Urinary bladder (tissue), 4 donors: Measurements from ENCODE around the gene RRP1B. TPM values are rescaled to one million over a fixed set of nuclear protein-coding genes. Genes with fewer than 3 reads are reported as not detected.
"Not testable (repeated sequence)": the region's sequence is repeated elsewhere in the genome, so short reads cannot be mapped to it uniquely, and the experiment has no call there.

Source experiments
- DNase-seq: peaks from one replicate; pipeline ENCODE4 v3.0.0-alpha.2; 2015; ENCODE audit errors: extremely low spot score
- H3K27ac ChIP-seq: one replicate; pipeline ENCODE4 v1.5.1; 2013; ENCODE audit warnings: low read depth, mild to moderate bottlenecking, moderate library complexity
- H3K36me3 ChIP-seq: one replicate; pipeline ENCODE4 v1.6.1; 2013; ENCODE audit warnings: mild to moderate bottlenecking, moderate library complexity; ENCODE audit not compliant: insufficient read depth
- H3K4me1 ChIP-seq: one replicate; pipeline ENCODE4 v1.6.1; 2013; ENCODE audit warnings: mild to moderate bottlenecking, moderate library complexity; ENCODE audit not compliant: insufficient read depth
- H3K4me3 ChIP-seq: one replicate; pipeline ENCODE4 v1.5.1; 2013; ENCODE audit warnings: low read depth, low read length
- WGBS: extraction: QIAGEN DNeasy Blood & Tissue Kit; methylation state at CpG from one replicate; pipeline ENCODE4 v1.1.7; 2013; 5-methylcytosine and 5-hydroxymethylcytosine counted together
- polyA plus RNA-seq: library from polyadenylated mRNA; stranded (reverse); fragments of 200-250 nt; gene quantifications from one replicate; pipeline ENCODE4 v1.2.3, GENCODE V29; 2013
- total RNA-seq: library from RNA; depleted of rRNA; stranded (reverse); fragments of >200 nt; gene quantifications from one replicate; pipeline ENCODE4 v1.2.3, GENCODE V29; 2014
- donor health status: healthy with polysubstance abuse.
- donor health status: healthy.

Gene RRP1B
- total and polyA plus RNA-seq, 2 donors, result 13.5 to 17.2 TPM

DNA sequence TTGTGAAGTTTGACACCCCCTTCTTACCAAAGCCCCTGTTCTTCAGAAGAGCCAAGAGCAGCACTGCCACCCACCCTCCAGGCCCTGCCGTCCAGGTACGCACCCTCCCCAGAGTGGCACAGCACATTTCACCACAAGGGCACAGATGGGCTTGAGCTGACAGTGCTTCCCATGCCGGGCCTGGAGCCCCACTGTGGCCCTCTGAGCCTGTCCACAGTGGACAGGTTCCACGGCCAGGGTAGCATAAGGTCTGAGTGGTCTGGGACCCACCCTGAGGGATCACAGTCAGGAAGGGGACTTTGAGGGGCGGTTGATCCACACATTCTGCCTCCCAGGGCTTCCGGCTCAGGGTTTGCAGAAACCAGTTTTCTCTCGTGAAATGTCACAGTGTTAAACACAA, 31.0 kb downstream of the RRP1B start:
- DNase-seq, result no peak
- H3K4me1 ChIP-seq, result no peaks in the 10 kb centered on the region
- H3K27ac ChIP-seq, result no peak overlapping the region
- no peak overlapping the region for H3K4me3 ChIP-seq
- peaks cover 4% of the 10 kb centered on the region for H3K36me3 ChIP-seq
- 94% methylated on average over 7 of the region's 7 CpGs for WGBS

DNA sequence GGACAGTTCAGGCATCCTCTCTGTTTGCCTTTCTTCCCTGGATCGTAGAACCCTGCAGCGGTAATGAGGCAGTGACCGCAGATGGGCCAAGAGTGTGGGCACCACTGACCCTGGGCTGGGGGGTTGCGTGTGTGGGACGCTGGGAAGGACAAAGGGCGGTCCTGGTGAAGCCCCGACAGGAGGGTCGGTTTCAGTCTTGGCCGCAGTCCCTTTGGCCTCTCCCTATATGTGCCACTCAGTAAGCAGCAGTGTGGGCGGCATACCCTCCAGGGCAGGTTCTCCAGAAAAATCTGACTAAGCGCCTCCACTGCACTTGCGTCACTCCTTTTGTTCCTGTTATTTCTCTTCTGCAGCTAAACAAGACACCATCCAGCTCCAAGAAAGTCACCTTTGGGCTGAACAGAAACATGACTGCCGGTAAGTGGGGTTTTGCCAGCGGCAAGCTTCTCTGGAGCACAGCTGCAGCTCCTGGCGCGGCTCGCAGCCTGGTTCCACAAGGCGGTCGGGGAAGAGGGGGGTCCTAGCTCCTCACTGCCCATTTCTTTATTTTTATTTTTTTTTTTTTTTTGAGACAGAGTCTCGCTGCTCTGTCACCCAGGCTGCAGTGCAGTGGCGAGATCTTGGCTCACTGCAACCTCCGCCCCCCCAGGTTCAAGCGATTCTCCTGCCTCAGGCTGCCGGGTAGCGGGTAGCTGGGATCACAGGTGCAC, 31.9 kb downstream of the RRP1B start:
- DNase-seq, result no peak
- WGBS, result 94% methylated on average over 25 of the region's 25 CpGs
- Histone ChIP-seq H3K4me1 (no peaks in the 10 kb centered on the region), H3K27ac (no peak overlapping the region), H3K4me3 (no peak overlapping the region), H3K36me3 (peaks cover 5% of the 10 kb centered on the region)

DNA sequence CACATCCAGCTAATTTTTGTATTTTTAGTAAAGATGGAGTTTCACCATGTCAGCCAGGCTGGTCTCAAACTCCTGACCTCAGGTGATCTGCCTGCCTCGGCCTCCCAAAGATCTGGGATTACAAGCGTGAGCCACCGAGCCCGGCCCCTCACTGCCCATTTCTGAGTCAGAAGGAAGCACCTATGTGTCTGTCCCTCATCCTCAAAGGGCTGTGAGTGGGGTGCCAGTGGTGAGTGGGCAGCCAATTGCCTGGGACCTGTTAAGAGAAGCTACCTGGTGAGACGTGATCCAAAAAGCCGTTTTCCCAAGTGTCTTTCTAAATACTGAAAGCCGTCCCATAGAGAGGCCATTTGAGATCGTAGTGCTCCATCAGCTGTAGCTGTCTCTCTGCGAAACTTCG, 32.4 kb downstream of the RRP1B start:
- 95% methylated on average over 10 of the region's 10 CpGs for WGBS
- H3K36me3 ChIP-seq, result peaks cover 6% of the 10 kb centered on the region
- no peak overlapping the region for H3K4me3 ChIP-seq
- no peaks in the 10 kb centered on the region for H3K4me1 ChIP-seq
- no peak for DNase-seq
- H3K27ac ChIP-seq, result no peak overlapping the region

DNA sequence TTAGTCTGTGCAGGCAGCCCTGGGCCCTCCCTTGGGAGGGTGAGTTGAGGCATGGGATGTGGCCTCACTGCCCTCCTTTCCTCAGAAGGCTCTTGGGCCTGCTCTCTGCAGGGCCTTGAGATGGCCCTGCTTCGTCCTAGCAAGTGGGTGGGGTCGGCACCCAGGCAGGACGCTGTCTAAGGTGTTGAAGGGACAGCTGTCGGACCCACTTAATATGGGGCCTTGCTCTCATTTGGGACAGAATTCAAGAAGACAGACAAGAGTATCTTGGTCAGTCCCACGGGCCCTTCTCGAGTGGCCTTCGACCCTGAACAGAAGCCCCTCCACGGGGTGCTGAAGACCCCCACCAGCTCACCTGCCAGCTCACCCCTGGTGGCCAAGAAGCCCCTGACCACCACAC, 33.6 kb downstream of the RRP1B start:
- DNase-seq, result no peak
- no peak overlapping the region for H3K4me3 ChIP-seq
- H3K27ac ChIP-seq, result no peak overlapping the region
- H3K36me3 ChIP-seq, result peaks cover 6% of the 10 kb centered on the region
- H3K4me1 ChIP-seq, result no peaks in the 10 kb centered on the region
- 91% methylated on average over 8 of the region's 8 CpGs for WGBS

DNA sequence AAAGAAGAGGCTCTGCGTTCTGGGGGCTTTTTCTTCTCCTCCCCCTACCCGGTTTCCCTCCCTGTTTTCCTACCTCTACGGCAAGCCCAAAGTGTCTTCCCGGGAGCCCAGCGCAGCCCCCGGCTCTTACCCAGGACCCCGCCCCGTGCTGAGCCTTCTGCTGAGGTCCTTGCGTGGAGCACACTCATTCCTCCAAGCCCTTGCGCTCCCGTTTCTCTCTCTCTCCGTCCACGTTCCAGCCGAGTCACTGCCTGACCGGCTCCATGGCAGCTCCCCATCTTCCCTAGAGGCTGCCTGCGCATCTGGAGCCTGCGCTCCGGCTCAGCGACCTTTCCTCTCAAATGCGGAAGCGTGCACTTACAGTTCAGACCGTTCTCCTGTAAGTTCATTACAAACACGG, 34.6 kb downstream of the RRP1B start:
- no peak for DNase-seq
- Histone ChIP-seq H3K4me3 (no peak overlapping the region), H3K27ac (no peak overlapping the region), H3K4me1 (no peaks in the 10 kb centered on the region), H3K36me3 (peaks cover 6% of the 10 kb centered on the region)
- WGBS, result 94% methylated on average over 23 of the region's 23 CpGs

DNA sequence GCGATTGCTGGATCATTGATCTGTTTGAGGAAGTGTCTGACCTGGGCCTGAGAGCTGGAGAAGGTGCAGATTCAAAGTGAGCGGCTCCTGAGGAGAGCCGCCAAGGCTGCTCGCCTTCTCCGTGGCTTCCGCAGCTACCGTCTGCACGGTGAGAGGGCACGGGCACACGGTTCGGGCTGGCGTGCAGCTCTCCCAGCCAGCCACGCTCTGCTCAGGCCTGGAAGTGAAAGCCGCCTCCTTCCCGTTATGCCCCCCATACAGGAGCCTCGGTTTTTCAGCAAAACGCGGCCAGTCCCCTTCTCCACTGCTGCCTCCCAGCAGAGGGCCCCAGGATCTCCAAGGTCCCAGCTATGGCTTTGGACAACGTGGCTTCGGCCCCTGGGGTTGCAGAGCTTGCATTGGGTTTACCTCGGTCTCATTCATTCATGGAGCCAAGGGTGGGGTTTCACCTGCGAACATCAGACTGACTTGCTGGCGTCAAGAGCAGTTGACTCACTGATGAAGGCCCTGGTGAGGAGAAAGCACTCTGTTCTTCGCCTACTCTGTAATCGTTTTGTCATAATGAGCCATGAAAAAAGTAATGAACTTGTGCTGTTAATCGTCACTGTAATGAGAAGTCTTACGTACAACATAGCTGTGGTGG, 35.2 kb downstream of the RRP1B start:
- no peak overlapping the region for H3K27ac ChIP-seq
- H3K4me3 ChIP-seq, result no peak overlapping the region
- H3K36me3 ChIP-seq, result peaks cover 6% of the 10 kb centered on the region
- WGBS, result 90% methylated on average over 27 of the region's 27 CpGs
- no peaks in the 10 kb centered on the region for H3K4me1 ChIP-seq
- no peak for DNase-seq

DNA sequence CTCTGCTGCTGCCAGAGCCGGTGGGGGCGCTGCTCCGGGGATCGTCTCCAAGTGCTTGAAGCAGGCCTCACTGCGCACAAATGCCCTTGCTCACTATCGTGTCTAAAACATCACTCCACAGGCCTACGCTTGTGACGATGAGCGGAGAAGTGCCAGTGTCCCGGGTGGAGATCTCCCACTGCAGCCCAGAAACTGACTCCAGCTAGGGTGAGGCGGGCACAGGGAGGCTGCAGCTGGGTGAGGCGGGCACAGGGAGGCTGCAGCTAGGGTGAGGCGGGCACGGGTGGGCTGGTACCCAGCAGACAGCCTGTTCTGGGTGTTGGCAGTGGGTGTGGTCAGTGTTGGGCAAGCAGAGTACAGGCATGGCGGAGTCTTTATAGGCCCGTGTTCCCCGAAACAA, 36.9 kb downstream of the RRP1B start:
- no peak for DNase-seq
- WGBS, result 93% methylated on average over 17 of the region's 17 CpGs

DNA sequence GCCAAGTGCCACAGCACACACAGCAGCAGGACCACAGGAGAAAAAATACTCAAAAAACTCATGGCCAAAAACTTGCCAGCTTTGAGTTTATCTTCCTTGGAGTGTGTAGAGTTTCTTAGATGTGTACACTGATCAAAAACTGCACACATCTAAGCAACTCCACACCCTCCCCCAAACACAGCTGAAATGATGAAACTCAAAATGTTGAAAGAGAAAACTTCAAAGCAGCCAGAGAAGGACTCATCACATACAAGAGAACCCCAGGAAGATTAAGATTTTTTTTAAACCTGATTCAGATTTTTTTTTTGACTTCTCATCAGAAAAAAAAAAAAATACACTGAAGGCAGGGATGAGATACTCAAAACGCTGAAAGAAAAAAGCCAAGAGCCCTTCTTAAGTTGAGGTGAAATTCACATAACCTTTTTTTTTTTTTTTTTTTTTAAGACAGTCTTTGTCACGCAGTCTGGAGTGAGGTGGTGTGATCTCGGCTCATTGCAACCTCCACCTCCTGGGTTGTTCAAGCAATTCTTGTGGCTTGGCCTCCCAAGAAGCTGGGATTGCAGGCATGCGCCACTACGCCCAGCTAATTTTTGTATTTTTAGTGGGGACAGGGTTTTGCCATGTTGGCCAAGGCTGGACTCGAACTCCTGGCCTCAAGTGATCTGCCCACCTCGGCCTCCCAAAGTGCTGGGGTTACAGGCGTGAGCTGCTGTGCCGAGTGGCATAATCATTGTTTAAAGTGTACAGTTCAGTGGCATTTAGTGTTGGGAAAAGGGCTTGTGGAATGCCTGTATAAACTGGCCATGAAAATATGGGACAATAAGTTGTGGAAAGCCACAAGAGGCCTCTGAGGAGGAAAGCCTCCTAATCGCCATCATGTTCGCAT, 38.6 kb downstream of the RRP1B start:
- WGBS, result 89% methylated on average over 11 of the region's 11 CpGs
- DNase-seq, result no peak
- Histone ChIP-seq H3K4me3 (no peak overlapping the region), H3K27ac (no peak overlapping the region), H3K36me3 (peaks cover 6% of the 10 kb centered on the region), H3K4me1 (no peaks in the 10 kb centered on the region)

More for the DNA sequence above, 36.9 kb downstream of the RRP1B start:
- Histone ChIP-seq H3K36me3 (peaks cover 6% of the 10 kb centered on the region), H3K27ac (no peak overlapping the region), H3K4me1 (no peaks in the 10 kb centered on the region), H3K4me3 (no peak overlapping the region)

DNA sequence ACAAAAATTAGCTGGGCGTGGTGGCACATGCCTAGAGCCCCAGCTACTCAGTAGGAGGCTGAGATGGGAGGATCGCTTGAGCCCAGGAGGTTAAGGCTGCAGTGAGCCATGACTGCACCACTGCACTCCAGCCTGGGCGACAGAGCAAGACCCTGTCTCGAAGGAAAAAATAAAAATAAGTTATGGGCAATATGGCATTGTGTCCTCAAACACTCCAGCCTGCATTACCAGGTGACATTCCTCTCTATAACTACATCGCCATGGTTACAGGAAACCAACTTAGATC, 40.1 kb downstream of the RRP1B start:
- not testable (repeated sequence) for DNase-seq, H3K4me3 ChIP-seq, H3K27ac ChIP-seq, H3K4me1 ChIP-seq, H3K36me3 ChIP-seq
- WGBS, result 92% methylated on average over 5 of the region's 5 CpGs

DNA sequence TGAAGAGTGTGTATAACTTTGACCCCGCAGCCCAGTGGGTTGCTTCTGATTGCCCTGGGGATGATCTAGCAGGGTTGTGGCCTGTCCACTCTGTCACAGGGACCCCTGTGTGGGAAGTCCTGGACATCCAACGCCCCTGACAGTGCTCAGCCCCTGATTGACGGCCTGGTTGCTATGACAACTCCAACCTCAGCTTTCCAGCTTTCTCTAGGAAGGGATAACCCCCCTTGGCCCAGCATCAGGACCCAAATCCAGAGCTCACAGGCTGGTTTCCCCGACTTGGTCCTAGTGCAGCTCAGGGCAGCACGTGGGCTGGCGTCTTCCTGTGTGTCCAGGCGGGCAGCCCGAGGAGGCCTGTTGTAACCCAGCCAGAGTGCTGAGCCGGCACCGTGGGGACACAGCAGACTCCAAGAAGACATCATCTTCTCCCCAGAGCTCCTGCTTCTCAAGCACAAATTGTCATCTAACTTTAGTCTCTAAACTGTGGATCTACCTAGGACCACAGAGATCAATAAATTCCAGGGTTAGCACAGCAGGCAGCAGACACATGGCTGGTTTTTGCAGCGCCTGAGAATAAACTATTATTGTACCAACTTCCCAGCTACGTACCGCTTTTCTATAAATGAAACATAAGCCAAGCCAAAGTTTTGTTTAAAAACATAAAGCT, 40.7 kb downstream of the RRP1B start:
- DNase-seq, result no peak
- H3K27ac ChIP-seq, result no peak overlapping the region

DNA sequence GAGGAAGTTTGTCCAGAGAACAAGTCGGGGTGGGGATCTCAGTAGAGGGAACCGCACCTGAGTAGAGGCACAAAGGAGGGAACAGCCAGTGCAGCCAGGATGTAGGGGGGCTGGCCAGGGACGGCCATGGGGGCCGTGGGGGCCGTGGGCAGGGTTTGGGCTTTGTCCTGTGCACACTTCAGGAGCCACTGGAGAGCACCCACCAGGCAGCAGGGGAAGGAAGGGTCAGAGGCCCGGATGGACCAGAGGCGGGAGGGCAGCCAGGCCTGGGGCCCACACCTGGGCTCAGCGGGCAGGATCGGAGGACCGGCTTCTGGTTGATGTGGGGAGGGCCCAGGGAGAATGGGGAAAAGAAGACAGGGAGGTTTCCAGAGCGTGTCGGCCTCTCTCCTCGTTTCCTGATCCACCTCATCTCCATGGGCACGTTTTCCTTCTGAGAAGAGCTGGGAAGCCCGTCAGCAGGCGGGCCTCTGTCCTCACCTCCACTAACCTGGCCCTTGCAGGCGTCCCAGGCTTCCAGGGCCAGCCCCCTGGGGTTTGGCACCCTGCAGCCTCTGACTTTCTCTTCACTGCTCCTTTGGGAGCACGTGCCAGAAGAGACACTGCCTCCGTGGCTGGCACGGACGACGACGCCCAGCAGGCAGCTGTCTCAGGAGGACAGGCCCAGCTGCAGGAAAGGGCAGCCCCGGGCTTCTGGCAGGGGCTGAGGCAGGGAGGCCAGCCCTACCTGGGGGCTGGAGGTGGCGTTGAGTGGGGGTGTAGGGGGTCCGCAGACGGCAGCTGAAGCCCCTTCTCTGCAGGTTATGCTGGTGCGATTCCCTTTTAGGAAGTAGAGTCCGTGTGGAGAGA, 42.8 kb downstream of the RRP1B start:
- Histone ChIP-seq H3K4me1 (no peaks in the 10 kb centered on the region), H3K4me3 (no peak overlapping the region), H3K27ac (no peak overlapping the region), H3K36me3 (no peaks in the 10 kb centered on the region)
- DNase-seq, result no peak
- 65% methylated on average over 29 of the region's 29 CpGs for WGBS

More for the DNA sequence above, 40.7 kb downstream of the RRP1B start:
- no peak overlapping the region for H3K4me3 ChIP-seq
- H3K4me1 ChIP-seq, result no peaks in the 10 kb centered on the region
- 69% methylated on average over 13 of the region's 13 CpGs for WGBS
- peaks cover 1% of the 10 kb centered on the region for H3K36me3 ChIP-seq

DNA sequence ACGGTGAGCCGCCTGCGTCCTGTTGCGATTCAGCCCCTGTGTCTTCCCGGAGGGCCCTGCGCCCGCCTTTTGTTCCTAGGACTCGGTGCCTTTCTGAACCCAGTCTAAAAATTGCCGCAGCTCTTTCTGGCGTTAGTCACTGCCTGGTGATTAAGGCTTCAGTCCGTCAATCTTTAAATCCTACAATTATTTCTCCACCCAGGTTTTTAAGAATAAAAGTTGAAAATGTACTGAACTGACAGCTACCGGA, 43.4 kb downstream of the RRP1B start:
- H3K4me3 ChIP-seq, result no peak overlapping the region
- 57% methylated on average over 12 of the region's 12 CpGs for WGBS
- no peak overlapping the region for H3K27ac ChIP-seq
- DNase-seq, result no peak
- H3K36me3 ChIP-seq, result no peaks in the 10 kb centered on the region
- no peaks in the 10 kb centered on the region for H3K4me1 ChIP-seq
